NCI-H510A (cell line): ENCODE data around the gene UGT1A7.

Experiments
- DNase-seq: peaks from one replicate; lab custom pipeline; 2025; lab: John Stamatoyannopoulos, UW

UGT1A7 gene

GRCh38 chr2:233761040-233761769, 79.5 kb downstream of the UGT1A7 start:
- no peak for DNase-seq

GRCh38 chr2:233764264-233764663, 82.6 kb downstream of the UGT1A7 start:
- no peak for DNase-seq

GRCh38 chr2:233764761-233765160, 83.1 kb downstream of the UGT1A7 start:
- no peak for DNase-seq

GRCh38 chr2:233766416-233766815, 84.7 kb downstream of the UGT1A7 start:
- DNase-seq = no peak

GRCh38 chr2:233768076-233768475, 86.4 kb downstream of the UGT1A7 start:
- no peak for DNase-seq

- DNase-seq = no peak
Measured at GRCh38 chr2:233769260-233769659, 87.6 kb downstream of the UGT1A7 start.

- DNase-seq = no peak
Measured at GRCh38 chr2:233772153-233772552, 90.5 kb downstream of the UGT1A7 start.

GRCh38 chr2:233772583-233772982, 90.9 kb downstream of the UGT1A7 start:
- DNase-seq = no peak

- DNase-seq = no peak
Measured at GRCh38 chr2:233773854-233774253, 92.2 kb downstream of the UGT1A7 start.

- DNase-seq = no peak
Measured at GRCh38 chr2:233775414-233775813, 93.7 kb downstream of the UGT1A7 start.

GRCh38 chr2:233778030-233778429, 96.3 kb downstream of the UGT1A7 start, which contains the start of gene MROH2A:
TSS of gene MROH2A (plus strand) at chr2:233778330. CDS start at chr2:233779359, 1,029 bp downstream.
- DNase-seq = no peak

- no peak for DNase-seq
Measured at GRCh38 chr2:233779722-233780121, 98.0 kb downstream of the UGT1A7 start.

GRCh38 chr2:233780771-233781170, 99.1 kb downstream of the UGT1A7 start:
- no peak for DNase-seq

- no peak for DNase-seq
Measured at GRCh38 chr2:233789554-233789953, 107.9 kb downstream of the UGT1A7 start.

GRCh38 chr2:233791151-233791882, 109.6 kb downstream of the UGT1A7 start:
- DNase-seq = no peak

GRCh38 chr2:233791883-233792329, 110.2 kb downstream of the UGT1A7 start:
- no peak for DNase-seq

- no peak for DNase-seq
Measured at GRCh38 chr2:233792720-233793119, 111.0 kb downstream of the UGT1A7 start.

GRCh38 chr2:233793465-233794127, 111.9 kb downstream of the UGT1A7 start:
- no peak for DNase-seq

GRCh38 chr2:233794128-233794658, 112.5 kb downstream of the UGT1A7 start:
- DNase-seq = no peak

- DNase-seq = no peak
Measured at GRCh38 chr2:233795735-233796171, 114.1 kb downstream of the UGT1A7 start.

- no peak for DNase-seq
Measured at GRCh38 chr2:233796254-233796653, 114.6 kb downstream of the UGT1A7 start.

GRCh38 chr2:233798335-233799086, 116.8 kb downstream of the UGT1A7 start:
- no peak for DNase-seq
